Neural cell (in vitro differentiated cells): ENCODE results near the gene ANTXR2.

Source experiments
- CTCF ChIP-seq: fragments of 450-650 bp; IDR thresholded peaks from 2 replicates; pipeline ENCODE4 v1.5.1; 2014; ENCODE audit warnings: antibody characterized with exemption, mild to moderate bottlenecking, moderate library complexity; ENCODE audit not compliant: poor library complexity, severe bottlenecking
- EZH2 ChIP-seq: fragments of 200-600, 300-800 bp; shearing (Covaris generic), sonication (generic); IDR thresholded peaks from 2 replicates; pipeline ENCODE4 v1.6.1; 2014; ENCODE audit warnings: antibody characterized with exemption, low read length, borderline replicate concordance, mild to moderate bottlenecking; ENCODE audit not compliant: insufficient read depth, poor library complexity, severe bottlenecking
- POLR2AphosphoS5 ChIP-seq: IDR thresholded peaks from 2 replicates; pipeline ENCODE4 v1.6.1; 2012
- TAF1 ChIP-seq: IDR thresholded peaks from 2 replicates; pipeline ENCODE4 v1.6.1; 2012; ENCODE audit warnings: low read depth

GRCh38 chr4:79906303-79906702 lies 166.7 kb downstream of the ANTXR2 start:
- no peak for TF ChIP-seq CTCF
- TF ChIP-seq EZH2, result no peak
- no peak for TF ChIP-seq POLR2AphosphoS5
- TF ChIP-seq TAF1, result no peak
